Fibroblast of lung (primary cell): ENCODE measurements around the gene SPEF1. TPM values are rescaled to one million over a fixed set of nuclear protein-coding genes. Genes with fewer than 3 reads are reported as not detected.

Experiments used
- DNase-seq, 2 donors: peaks; one replicate each; pipeline versions ENCODE4 v3.0.0 to v3.0.0-alpha.2; 2010; ENCODE audit warnings: low read depth in 2 of 2
- H2AFZ ChIP-seq: 2 replicates; pipeline ENCODE4 v1.5.1; 2012; ENCODE audit warnings: low read length, control low read depth, inconsistent platforms
- H3K27ac ChIP-seq: 2 replicates; pipeline ENCODE4 v1.5.1; 2011; ENCODE audit warnings: low read length, control low read depth; ENCODE audit not compliant: insufficient read depth
- H3K27me3 ChIP-seq: 2 replicates; pipeline ENCODE4 v1.5.1; 2011; ENCODE audit warnings: mild to moderate bottlenecking, low read length; ENCODE audit not compliant: control insufficient read depth, insufficient read depth
- H3K36me3 ChIP-seq: 2 replicates; pipeline ENCODE4 v1.5.1; 2011; ENCODE audit warnings: low read length; ENCODE audit not compliant: control insufficient read depth, insufficient read depth
- H3K4me1 ChIP-seq: 2 replicates; pipeline ENCODE4 v1.5.1; 2011; ENCODE audit warnings: low read length; ENCODE audit not compliant: control insufficient read depth, insufficient read depth; ENCODE audit errors: extremely low read depth
- H3K4me2 ChIP-seq: 2 replicates; pipeline ENCODE4 v1.5.1; 2011; ENCODE audit warnings: low read length, control low read depth; ENCODE audit not compliant: insufficient read depth; ENCODE audit errors: extremely low read depth
- H3K4me3 ChIP-seq, 4 experiments: fragments of 200-600 bp in 1 of 4; sonication (generic) in 1 of 4; replicated peaks in 1 of 4; 2 replicates each; pipeline ENCODE4 v1.5.1; 2011 to 2016; ENCODE audit warnings: low read length in 4 of 4, low read depth in 3 of 4, mild to moderate bottlenecking in 3 of 4, control low read depth in 2 of 4, inconsistent platforms in 1 of 4, mixed read lengths in 1 of 4; ENCODE audit not compliant: insufficient read depth in 1 of 4; ENCODE audit errors: control extremely low read depth in 1 of 4
- H3K79me2 ChIP-seq: 2 replicates; pipeline ENCODE4 v1.5.1; 2012; ENCODE audit warnings: mild to moderate bottlenecking, low read length, inconsistent platforms; ENCODE audit not compliant: control insufficient read depth, insufficient read depth
- H3K9ac ChIP-seq: 2 replicates; pipeline ENCODE4 v1.5.1; 2011; ENCODE audit warnings: mild to moderate bottlenecking, low read length, control low read depth; ENCODE audit not compliant: insufficient read depth
- H3K9me3 ChIP-seq: 2 replicates; pipeline ENCODE4 v1.5.1; 2012; ENCODE audit warnings: low read depth, low read length; ENCODE audit not compliant: control insufficient read depth, insufficient read depth
- H4K20me1 ChIP-seq: 2 replicates; pipeline ENCODE4 v1.5.1; 2011; ENCODE audit warnings: low read length; ENCODE audit not compliant: control insufficient read depth, insufficient read depth; ENCODE audit errors: extremely low read depth
- EZH2 ChIP-seq: IDR thresholded peaks from 2 replicates; pipeline ENCODE4 v1.5.1; 2012; ENCODE audit warnings: low read length, control low read depth, mild to moderate bottlenecking; ENCODE audit errors: missing control alignments
- polyA plus RNA-seq, 2 donors: library from polyadenylated mRNA; depleted of rRNA in 1 of 2; stranded (reverse) in 1 of 2; unstranded in 1 of 2; fragments of >200 nt; gene quantifications; 2 replicates each; pipeline ENCODE4 v1.2.1, GENCODE V29; 2011 to 2012; ENCODE audit warnings: missing spikeins in 1 of 2
- total RNA-seq: library from RNA; depleted of rRNA; stranded (reverse); fragments of >200 nt; gene quantifications from 2 replicates; pipeline ENCODE4 v1.2.1, GENCODE V29; 2014
- TF ChIP-seq, protein P1 (sequence below), 2 donors: IDR thresholded peaks in 1 of 2; conservative IDR thresholded peaks in 1 of 2; 1 replicate in 1 of 2; 2 replicates in 1 of 2; pipeline ENCODE4 v1.5.1; 2011 to 2012; ENCODE audit warnings: low read length in 2 of 2, control low read depth in 1 of 2, inconsistent platforms in 1 of 2, low read depth in 1 of 2, mild to moderate bottlenecking in 1 of 2

SPEF1 gene
- total and polyA plus RNA-seq, 2 donors (not counting 1 experiment from before 2014, with no cell fraction given): 0.07 to 0.17 TPM

- H3K9me3 ChIP-seq: no peaks in the 10 kb centered on the region
- DNase-seq: peak in 1 of 2 donors; percentile 31
- TF ChIP-seq, protein P1, sequence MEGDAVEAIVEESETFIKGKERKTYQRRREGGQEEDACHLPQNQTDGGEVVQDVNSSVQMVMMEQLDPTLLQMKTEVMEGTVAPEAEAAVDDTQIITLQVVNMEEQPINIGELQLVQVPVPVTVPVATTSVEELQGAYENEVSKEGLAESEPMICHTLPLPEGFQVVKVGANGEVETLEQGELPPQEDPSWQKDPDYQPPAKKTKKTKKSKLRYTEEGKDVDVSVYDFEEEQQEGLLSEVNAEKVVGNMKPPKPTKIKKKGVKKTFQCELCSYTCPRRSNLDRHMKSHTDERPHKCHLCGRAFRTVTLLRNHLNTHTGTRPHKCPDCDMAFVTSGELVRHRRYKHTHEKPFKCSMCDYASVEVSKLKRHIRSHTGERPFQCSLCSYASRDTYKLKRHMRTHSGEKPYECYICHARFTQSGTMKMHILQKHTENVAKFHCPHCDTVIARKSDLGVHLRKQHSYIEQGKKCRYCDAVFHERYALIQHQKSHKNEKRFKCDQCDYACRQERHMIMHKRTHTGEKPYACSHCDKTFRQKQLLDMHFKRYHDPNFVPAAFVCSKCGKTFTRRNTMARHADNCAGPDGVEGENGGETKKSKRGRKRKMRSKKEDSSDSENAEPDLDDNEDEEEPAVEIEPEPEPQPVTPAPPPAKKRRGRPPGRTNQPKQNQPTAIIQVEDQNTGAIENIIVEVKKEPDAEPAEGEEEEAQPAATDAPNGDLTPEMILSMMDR (conservative IDR thresholded peaks at IDR 0.05 in 1 of 2, IDR thresholded peaks at IDR 0.05 in 1 of 2; ENCODE audit: low read depth in 1 of 2, low read length in 2 of 2): no peak
- no peak for TF ChIP-seq EZH2
- H3K9ac ChIP-seq: no peak overlapping the region
- H2AFZ ChIP-seq: no peak overlapping the region
- no peak overlapping the region for H3K27ac ChIP-seq
- no peaks in the 10 kb centered on the region for H3K27me3 ChIP-seq
- no peaks in the 10 kb centered on the region for H3K4me1 ChIP-seq
- no peak overlapping the region for H3K4me2 ChIP-seq
- no peaks in the 10 kb centered on the region for H3K79me2 ChIP-seq
- H3K36me3 ChIP-seq: no peaks in the 10 kb centered on the region
- H3K4me3 ChIP-seq: no peak overlapping the region
- no peaks in the 10 kb centered on the region for H4K20me1 ChIP-seq
These were observed 29.4 kb downstream of the SPEF1 start for GRCh38 chr20:3751675-3752385.

DNA sequence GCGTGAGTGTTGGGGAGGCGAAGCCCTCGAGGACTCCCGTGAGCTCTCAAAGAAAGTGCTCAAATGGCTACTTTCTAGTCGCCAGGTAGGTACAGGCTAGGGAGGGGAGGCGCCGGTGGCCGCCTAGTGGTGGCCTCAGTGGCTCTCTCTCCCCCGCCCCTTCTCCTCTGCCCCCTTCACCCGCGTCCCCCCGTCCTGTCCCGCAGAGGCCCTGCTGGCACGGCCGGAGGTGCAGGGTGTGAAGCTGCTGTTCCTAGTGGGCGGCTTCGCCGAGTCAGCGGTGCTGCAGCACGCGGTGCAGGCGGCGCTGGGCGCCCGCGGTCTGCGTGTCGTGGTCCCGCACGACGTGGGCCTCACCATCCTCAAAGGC is 30.0 kb downstream of the SPEF1 start:
- DNase-seq: no peak
- Histone ChIP-seq H3K27me3 (no peaks in the 10 kb centered on the region), H3K27ac (no peak overlapping the region), H4K20me1 (no peaks in the 10 kb centered on the region), H3K4me3 (no peak overlapping the region), H3K4me2 (no peak overlapping the region), H3K36me3 (no peaks in the 10 kb centered on the region), H3K9ac (no peak overlapping the region), H3K9me3 (no peaks in the 10 kb centered on the region), H2AFZ (no peak overlapping the region), H3K4me1 (no peaks in the 10 kb centered on the region), H3K79me2 (no peaks in the 10 kb centered on the region)
- no peak for TF ChIP-seq EZH2
- TF ChIP-seq, protein P1 (conservative IDR thresholded peaks at IDR 0.05 in 1 of 2, IDR thresholded peaks at IDR 0.05 in 1 of 2; ENCODE audit: low read depth in 1 of 2, low read length in 2 of 2): no peak

GRCh38 chr20:3749689-3750531 is 31.3 kb downstream of the SPEF1 start:
- Histone ChIP-seq H3K9me3 (no peaks in the 10 kb centered on the region), H3K79me2 (no peaks in the 10 kb centered on the region), H2AFZ (no peak overlapping the region), H4K20me1 (no peaks in the 10 kb centered on the region), H3K36me3 (no peaks in the 10 kb centered on the region), H3K27ac (no peak overlapping the region), H3K4me1 (no peaks in the 10 kb centered on the region), H3K4me3 (no peak overlapping the region), H3K9ac (no peak overlapping the region), H3K27me3 (no peaks in the 10 kb centered on the region), H3K4me2 (no peak overlapping the region)
- TF ChIP-seq, protein P1 (conservative IDR thresholded peaks at IDR 0.05 in 1 of 2, IDR thresholded peaks at IDR 0.05 in 1 of 2; ENCODE audit: low read depth in 1 of 2, low read length in 2 of 2): peak in 1 of 2 donors; percentile 30
- no peak for TF ChIP-seq EZH2
- DNase-seq: peak in 1 of 2 donors; percentile 13
